Nucleus accumbens (tissue), 56 donors: Measurements from ENCODE around the gene NSD2.

Experiments
- DNase-seq, 56 donors: peaks; one replicate each; lab custom pipeline; 2025; lab: John Stamatoyannopoulos, UW

Gene NSD2

GRCh38 chr4:1964971-1965370 lies 93.8 kb downstream of the NSD2 start:
- no peak for DNase-seq

- no peak for DNase-seq
These were observed 96.4 kb downstream of the NSD2 start for GRCh38 chr4:1967512-1968149.

GRCh38 chr4:1968686-1969295 lies 97.6 kb downstream of the NSD2 start:
- DNase-seq: no peak

DNA sequence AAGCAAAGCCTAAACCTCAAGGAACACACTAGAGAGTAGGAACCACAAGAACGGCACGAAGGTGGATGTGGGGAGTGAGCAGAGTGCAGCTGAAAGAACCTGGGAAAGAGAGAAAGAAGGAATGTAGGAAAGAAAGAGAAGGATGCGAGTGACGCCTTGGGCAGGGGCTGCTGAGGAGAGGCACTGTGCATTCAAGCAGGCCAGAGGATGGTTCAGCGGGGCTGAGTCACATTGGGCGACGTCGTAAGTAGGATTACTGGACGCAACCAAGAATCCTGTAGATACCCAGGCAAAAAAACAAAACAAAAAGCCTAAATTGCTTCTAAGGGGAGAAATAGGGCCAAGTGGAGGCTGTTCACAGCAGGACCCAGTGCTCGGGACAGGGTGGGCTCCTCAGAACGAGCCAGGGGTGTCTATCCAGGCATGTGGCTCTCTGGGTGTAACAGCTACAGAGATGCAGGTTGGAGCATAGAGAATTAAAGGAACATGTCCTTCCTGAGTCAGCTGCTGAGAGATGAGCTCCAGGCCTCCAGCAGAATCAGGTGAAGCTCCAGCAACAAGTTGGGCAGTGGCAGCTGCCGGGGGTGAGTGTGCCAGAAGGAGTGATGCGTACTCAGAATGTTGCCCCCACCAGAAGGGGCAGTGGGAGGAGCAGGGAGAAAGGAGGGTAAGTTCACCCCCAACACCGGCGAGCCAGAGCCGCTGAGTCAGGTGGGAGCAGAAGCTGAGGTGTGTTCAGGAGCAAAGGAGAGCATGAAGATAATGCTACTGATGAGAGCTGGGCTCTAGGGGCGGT lies 98.9 kb downstream of the NSD2 start:
- no peak for DNase-seq

DNA sequence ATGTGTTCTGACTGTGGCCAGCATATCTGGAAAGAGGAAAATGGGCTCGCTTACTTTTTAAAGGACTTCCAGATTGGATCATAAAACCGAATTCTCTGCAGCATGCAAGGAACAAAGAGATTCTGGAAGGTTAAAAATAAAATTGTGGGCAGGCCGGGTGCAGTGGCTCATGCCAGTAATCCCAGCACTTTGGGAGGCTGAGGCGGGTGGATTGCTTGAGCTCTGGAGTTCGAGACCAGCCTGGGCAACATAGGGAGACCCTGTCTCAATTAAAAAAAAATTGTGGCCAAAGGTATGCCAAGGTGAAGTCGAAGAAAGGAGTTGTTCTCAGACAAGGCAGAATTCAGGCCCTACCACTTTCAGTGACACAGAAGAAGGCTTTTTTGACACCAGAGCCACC lies 99.7 kb downstream of the NSD2 start:
- DNase-seq: no peak

GRCh38 chr4:1971456-1972200 lies 100.4 kb downstream of the NSD2 start:
- DNase-seq: no peak

- DNase-seq: no peak
These were observed 101.2 kb downstream of the NSD2 start for GRCh38 chr4:1972414-1972813.

GRCh38 chr4:1973218-1973617 lies 102.0 kb downstream of the NSD2 start:
- no peak for DNase-seq

- DNase-seq: no peak
These were observed 102.5 kb downstream of the NSD2 start for GRCh38 chr4:1973661-1974060.

DNA sequence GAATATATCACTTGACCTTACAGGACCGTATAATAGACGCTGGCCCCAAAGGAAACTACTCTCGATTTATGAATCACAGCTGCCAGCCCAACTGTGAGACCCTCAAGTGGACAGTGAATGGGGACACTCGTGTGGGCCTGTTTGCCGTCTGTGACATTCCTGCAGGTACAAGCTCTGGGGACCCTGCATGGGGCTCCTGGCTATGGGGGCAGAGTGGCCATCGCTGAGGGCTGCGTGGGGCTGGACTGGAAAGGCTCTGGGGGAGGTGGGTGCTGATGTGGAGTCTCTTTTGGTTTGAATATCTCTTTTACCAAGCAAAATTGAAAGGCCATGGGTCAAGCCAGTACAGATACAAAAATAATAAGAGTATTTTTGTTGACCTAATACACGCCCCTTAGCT lies 103.6 kb downstream of the NSD2 start:
- DNase-seq: no peak

- DNase-seq: no peak
These were observed 104.2 kb downstream of the NSD2 start for GRCh38 chr4:1975391-1975801.

DNA sequence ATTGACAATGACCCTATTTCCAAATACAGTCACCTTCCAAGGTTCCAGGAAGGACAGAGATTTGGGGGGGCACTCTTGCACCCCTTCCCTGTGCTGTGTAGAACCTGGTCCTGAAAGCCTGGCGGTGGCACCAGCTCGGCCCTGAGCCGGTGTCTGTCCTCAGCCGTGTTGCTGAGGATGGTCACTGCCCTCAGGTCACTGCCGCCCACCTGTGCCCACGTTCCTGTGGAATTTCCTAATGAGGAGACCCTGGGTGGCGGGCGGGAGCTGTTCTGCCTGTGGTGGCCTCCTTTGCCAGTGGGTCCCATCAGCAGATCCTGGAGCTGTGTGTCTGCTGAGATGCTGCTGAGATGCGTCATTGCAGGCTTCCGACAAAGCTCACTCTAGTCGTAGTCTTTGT lies 104.7 kb downstream of the NSD2 start:
- DNase-seq: no peak

DNA sequence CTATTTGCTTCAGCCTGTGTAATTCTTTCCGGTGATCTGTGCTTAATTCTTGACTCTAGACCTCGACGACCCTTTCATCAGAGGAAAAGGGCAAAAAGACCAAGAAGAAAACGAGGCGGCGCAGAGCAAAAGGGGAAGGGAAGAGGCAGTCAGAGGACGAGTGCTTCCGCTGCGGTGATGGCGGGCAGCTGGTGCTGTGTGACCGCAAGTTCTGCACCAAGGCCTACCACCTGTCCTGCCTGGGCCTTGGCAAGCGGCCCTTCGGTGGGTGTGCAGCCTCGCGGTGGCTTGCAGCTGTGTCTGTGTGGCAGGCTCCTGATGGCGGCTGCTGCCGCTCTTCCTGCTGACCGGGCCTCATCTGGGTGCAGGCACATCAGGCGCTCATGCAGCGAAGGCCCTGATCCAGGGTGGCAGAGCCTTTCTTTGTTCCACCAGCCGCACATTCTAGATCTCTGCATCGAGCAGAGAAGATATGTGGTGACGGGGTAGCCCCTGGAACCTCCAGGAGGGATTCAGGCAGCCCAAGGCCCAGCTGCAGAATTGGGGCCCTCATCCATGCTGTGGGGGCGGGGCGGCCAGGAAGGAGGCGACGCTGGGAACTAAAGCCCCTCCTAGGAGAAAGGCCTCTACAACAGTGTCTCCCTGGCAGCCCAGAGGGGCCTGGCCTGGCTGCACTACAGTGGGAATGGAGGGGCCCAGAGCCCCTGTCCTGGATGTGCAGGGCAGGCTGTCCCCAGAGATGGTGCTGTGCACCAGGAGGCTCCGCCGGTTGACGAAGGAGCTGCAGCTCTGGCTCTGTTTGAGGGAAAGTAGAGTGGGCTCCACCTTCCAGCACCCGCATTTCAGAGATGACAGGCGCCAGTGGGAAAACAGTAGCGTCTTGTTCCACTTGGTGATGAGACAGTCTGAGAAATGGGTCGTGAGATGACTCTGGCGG lies 105.5 kb downstream of the NSD2 start:
- no peak for DNase-seq

DNA sequence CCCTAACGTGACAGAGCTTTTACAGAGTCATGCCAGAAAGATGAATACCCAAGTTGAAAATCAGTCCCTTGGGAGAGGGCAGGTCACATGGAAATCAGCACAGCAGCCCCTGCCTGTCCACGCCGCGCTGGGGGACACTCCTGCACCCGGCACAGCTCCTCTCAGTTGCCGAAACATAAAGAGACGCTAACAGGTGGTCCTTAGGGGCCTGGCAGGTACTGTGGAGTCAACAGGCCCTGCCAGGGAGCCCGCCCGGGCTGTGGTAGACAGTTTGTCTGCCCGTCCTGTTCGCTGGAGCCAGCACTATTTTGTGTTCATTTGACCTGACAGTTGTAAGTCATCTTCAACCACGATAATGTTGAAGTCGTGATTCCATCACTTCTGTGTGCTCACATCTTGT lies 107.0 kb downstream of the NSD2 start:
- DNase-seq: no peak

- DNase-seq: no peak
These were observed 107.7 kb downstream of the NSD2 start for GRCh38 chr4:1978741-1979476.

GRCh38 chr4:1979477-1980196 lies 108.4 kb downstream of the NSD2 start:
- DNase-seq: no peak

DNA sequence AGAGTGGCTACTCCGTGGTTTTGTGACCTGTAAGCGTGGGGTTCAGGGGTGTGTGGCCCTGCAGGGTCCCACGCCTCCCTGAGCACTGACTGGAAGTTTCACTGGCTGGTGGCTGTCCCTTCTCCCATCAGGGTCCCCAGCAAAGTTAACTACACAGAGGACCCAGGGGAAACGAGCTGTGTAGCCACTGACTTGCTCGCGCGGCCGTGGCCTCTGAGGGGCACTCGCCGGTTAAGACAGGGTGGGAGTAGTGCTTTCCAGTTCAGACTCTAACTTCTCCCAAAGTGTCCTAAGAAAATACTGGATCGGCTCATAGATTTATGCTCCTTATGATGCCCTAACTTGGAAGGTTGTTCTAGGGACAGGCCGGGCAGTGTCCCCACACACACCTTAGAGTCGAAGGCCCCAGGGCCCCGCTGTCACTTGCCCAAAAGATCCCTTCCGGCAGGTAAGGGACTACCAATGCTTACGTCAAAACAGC lies 109.4 kb downstream of the NSD2 start:
- no peak for DNase-seq

DNA sequence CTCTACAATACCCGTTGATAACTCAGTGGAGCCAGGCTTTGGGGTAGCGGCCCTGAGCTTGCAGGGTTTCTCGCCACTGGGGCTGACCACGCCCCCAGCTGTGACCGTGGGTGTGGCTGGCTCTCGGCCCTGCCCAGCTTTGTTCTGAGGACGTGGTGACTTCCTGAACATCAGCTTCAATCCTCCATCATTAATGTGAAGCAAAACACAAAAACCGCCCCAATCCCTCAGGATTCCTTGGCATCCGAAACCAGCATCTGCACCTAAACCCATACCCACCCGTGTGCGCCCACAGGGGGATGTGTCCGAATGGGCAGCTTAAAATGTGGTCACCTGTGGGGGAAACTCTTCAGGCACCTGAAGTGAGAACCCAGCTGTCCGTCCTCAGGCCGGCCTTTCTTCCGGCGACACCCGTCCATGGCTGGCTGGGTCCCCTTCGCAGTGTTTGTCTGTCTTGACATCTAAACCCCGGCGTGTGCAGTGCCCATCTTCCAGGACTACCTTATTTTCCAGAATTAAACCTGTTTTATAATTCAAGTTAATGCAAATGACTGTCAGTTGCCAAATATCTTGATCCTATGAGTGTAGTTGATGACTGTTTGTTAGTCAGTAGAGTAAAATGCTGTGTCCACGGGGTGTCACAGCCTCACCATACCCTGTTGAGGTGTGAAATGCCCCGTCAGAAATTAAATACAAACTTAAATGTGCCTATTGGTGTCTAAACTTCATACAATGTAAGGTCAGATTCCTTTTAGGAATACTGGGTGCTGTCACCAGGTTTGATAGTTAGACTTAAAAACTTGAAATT lies 110.3 kb downstream of the NSD2 start:
- no peak for DNase-seq
